CD4-positive, alpha-beta memory T cell (primary cell): ENCODE measurements around the gene CFL2. TPM values are rescaled to one million over a fixed set of nuclear protein-coding genes. Genes with fewer than 3 reads are reported as not detected.

Source experiments
- CTCF ChIA-PET: fragments of 350-600 bp; sonication (Branson Sonifier 250); formaldehyde crosslinking; loops from one replicate; lab custom pipeline; 2021; ENCODE audit warnings: inconsistent platforms; ENCODE audit not compliant: partially characterized antibody; lab: Charles Lee
- POLR2A ChIA-PET: fragments of 350-600 bp; sonication (Branson Sonifier 250); formaldehyde crosslinking; loops from one replicate; lab custom pipeline; 2021; ENCODE audit not compliant: partially characterized antibody; lab: Charles Lee
- DNase-seq, 5 donors: peaks; one replicate each; pipeline versions ENCODE4 v3.0.0 to v3.0.0-alpha.2; 2020 to 2022; ENCODE audit warnings: mixed read lengths in 1 of 5
- H3K27ac ChIP-seq: one replicate; pipeline ENCODE4 v1.7.0; 2013; ENCODE audit warnings: low read depth, low read length
- H3K27me3 ChIP-seq: 2 replicates; pipeline ENCODE4 v1.7.0; 2013; ENCODE audit warnings: mild to moderate bottlenecking, low read length, moderate library complexity; ENCODE audit not compliant: insufficient read depth
- H3K36me3 ChIP-seq: 2 replicates; pipeline ENCODE4 v1.7.0; 2013; ENCODE audit warnings: mild to moderate bottlenecking, low read length, moderate library complexity; ENCODE audit not compliant: insufficient read depth
- H3K4me1 ChIP-seq: 2 replicates; pipeline ENCODE4 v1.7.0; 2013; ENCODE audit warnings: mild to moderate bottlenecking, low read length, moderate library complexity; ENCODE audit not compliant: insufficient read depth
- H3K4me3 ChIP-seq, 2 donors: one replicate each; pipeline ENCODE4 v1.7.0; 2013; ENCODE audit warnings: low read length in 2 of 2, mild to moderate bottlenecking in 1 of 2
- H3K9me3 ChIP-seq, 2 donors: one replicate each; pipeline ENCODE4 v1.7.0; 2013; ENCODE audit warnings: low read length in 2 of 2, control low read depth in 1 of 2; ENCODE audit not compliant: control insufficient read depth in 1 of 2
- H3K27ac Mint-ChIP-seq, 7 donors: one replicate each; pipeline ENCODE4 v1.8.0; 2020 to 2021; ENCODE audit warnings: mixed read lengths in 7 of 7, mild to moderate bottlenecking in 6 of 7, inconsistent platforms in 3 of 7, moderate library complexity in 3 of 7
- H3K27me3 Mint-ChIP-seq, 2 donors: one replicate each; pipeline ENCODE4 v1.8.0; 2020 to 2021; ENCODE audit warnings: mixed read lengths in 2 of 2
- H3K36me3 Mint-ChIP-seq, 2 donors: one replicate each; pipeline ENCODE4 v1.8.0; 2020 to 2021; ENCODE audit warnings: mixed read lengths in 2 of 2, inconsistent platforms in 1 of 2, mild to moderate bottlenecking in 1 of 2
- H3K4me1 Mint-ChIP-seq, 4 donors: one replicate each; pipeline ENCODE4 v1.8.0; 2020 to 2021; ENCODE audit warnings: mixed read lengths in 4 of 4, mild to moderate bottlenecking in 1 of 4
- H3K4me3 Mint-ChIP-seq, 8 donors: one replicate each; pipeline ENCODE4 v1.8.0; 2020 to 2021; ENCODE audit warnings: mixed read lengths in 8 of 8, mild to moderate bottlenecking in 7 of 8, moderate library complexity in 6 of 8, inconsistent platforms in 3 of 8
- H3K9me3 Mint-ChIP-seq, 8 donors: one replicate each; pipeline ENCODE4 v1.8.0; 2020 to 2021; ENCODE audit warnings: mixed read lengths in 8 of 8, mild to moderate bottlenecking in 5 of 8, inconsistent platforms in 3 of 8, moderate library complexity in 1 of 8
- intact Hi-C: fragments of 100-400 bp; cut with micrococcal nuclease; formaldehyde crosslinking; loops from one replicate; pipeline ENCODE4 v1.15.1; 2023
- polyA plus RNA-seq, 2 donors: library from polyadenylated mRNA; unstranded; fragments of 300-500 nt; fragmentation: Illumina TruSeq; gene quantifications; one replicate each; pipeline ENCODE4 v1.2.3, GENCODE V29; 2021
- total RNA-seq, 2 experiments: library from RNA; stranded (reverse); gene quantifications; one replicate each; pipeline ENCODE4 v1.2.3, GENCODE V29; 2021

CFL2 gene
- total and polyA plus RNA-seq, 4 experiments from 2014 or later = 10.4 to 14.2 (median 12.4) TPM

DNA sequence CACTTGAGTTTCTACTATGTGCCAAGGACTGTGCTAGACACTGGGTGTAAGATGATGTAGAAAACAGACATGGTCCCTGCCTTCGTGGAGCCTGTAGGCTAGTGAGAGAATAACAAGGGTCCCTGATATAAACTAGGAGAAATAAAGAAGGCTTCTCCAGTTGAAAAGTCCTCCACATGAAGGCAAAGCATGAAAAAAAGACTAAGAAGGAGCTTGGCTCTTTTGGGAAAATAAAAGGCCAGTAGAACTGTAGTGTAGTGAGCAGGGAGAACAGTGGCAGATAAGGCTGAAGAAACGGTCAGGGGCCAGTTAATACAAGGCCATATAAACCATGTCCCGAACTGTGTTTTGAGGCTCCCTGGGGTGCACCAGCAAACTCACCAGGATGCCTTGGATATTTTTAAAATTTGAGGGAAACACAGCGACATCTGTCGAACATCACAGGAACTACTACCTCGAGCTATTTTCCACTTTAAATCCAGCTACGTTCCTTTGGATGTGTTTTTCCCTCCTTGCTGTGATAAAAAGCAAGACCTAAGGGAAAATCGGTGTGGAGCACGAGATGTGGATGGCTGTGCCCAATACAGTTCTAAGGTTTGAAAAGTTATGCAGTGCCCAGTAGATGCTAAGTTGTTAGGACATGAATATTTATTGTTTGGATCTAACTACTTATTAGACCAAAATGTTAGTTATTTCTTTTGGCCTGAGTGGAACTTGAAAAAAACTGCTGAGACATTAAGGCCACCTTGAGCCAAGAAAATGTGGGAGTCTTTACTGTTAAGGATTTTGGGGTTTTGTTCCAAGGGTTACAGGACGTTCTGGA is 8.5 kb upstream of the CFL2 start:
- Mint-ChIP-seq H3K4me3 (no peak overlapping the region), H3K27ac (no peak overlapping the region), H3K9me3 (no peaks in the 10 kb centered on the region), H3K36me3 (no peaks in the 10 kb centered on the region), H3K4me1 (peaks cover 0 to 7% (median 3%) of the 10 kb centered on the region in 4 donors), H3K27me3 (no peaks in the 10 kb centered on the region)
- ChIA-PET POLR2A (interaction anchor here (0.8 to 1.2 kb wide), 6 partner anchors 9 to 53 kb away, joined by 3 to 5 read pairs (median 4); partner anchors contain the start of gene CFL2), CTCF (interaction anchor here (0.7 to 7.1 kb wide), 35 partner anchors 7 to 693 kb away, joined by 3 to 139 read pairs (median 4); partner anchors contain the start of genes CFL2 and SNX6)
- Histone ChIP-seq H3K9me3 (no peaks in the 10 kb centered on the region), H3K27ac (no peak overlapping the region), H3K4me3 (no peak overlapping the region), H3K27me3 (no peaks in the 10 kb centered on the region), H3K36me3 (no peaks in the 10 kb centered on the region), H3K4me1 (no peaks in the 10 kb centered on the region)
- DNase-seq = peak in 4 of 5 donors; percentile 19 to 45 (median 36)
- intact Hi-C loops = loop anchor here (1.0 kb wide), 2 partner anchors 51 to 392 kb away; no protein-coding TSS in a partner anchor

- Histone ChIP-seq H3K36me3 (no peaks in the 10 kb centered on the region), H3K9me3 (no peaks in the 10 kb centered on the region), H3K4me1 (no peaks in the 10 kb centered on the region), H3K27me3 (no peaks in the 10 kb centered on the region), H3K4me3 (no peak overlapping the region), H3K27ac (no peak overlapping the region)
- intact Hi-C loops = no loop called here
- Mint-ChIP-seq H3K36me3 (no peaks in the 10 kb centered on the region), H3K9me3 (no peaks in the 10 kb centered on the region), H3K27ac (peak overlapping the region in 1 of 7 donors; percentile 70), H3K4me3 (no peak overlapping the region), H3K4me1 (peaks cover 0 to 7% (median 3%) of the 10 kb centered on the region in 4 donors), H3K27me3 (no peaks in the 10 kb centered on the region)
- no peak for DNase-seq
- ChIA-PET POLR2A (no interaction called here), CTCF (interaction anchor here (4.3 kb wide), 1 partner anchor 49 kb away, joined by 27 read pairs; no protein-coding TSS in a partner anchor)
Observed at GRCh38 chr14:34721129-34721528, 6.7 kb upstream of the CFL2 start.

- Histone ChIP-seq H3K4me1 (peaks cover 11% of the 10 kb centered on the region), H3K27me3 (no peaks in the 10 kb centered on the region), H3K36me3 (no peaks in the 10 kb centered on the region), H3K27ac (no peak overlapping the region), H3K4me3 (no peak overlapping the region), H3K9me3 (no peaks in the 10 kb centered on the region)
- intact Hi-C loops = no loop called here
- POLR2A ChIA-PET = interaction anchor here (1.3 kb wide), 1 partner anchor 698 kb away, joined by 3 read pairs; no protein-coding TSS in a partner anchor
- H3K27me3 Mint-ChIP-seq = no peaks in the 10 kb centered on the region
- no peak overlapping the region for H3K27ac Mint-ChIP-seq
- CTCF ChIA-PET = interaction anchor here (0.5 to 4.3 kb wide), 2 partner anchors 16 to 47 kb away, joined by 4 to 27 read pairs; no protein-coding TSS in a partner anchor
- DNase-seq = no peak
- peaks cover 5 to 16% (median 11%) of the 10 kb centered on the region in 4 donors for H3K4me1 Mint-ChIP-seq
- no peaks in the 10 kb centered on the region for H3K9me3 Mint-ChIP-seq
- no peak overlapping the region for H3K4me3 Mint-ChIP-seq
- peaks cover 0 to 3% of the 10 kb centered on the region in 2 donors for H3K36me3 Mint-ChIP-seq
Observed at GRCh38 chr14:34718750-34719304, 4.4 kb upstream of the CFL2 start.

DNA sequence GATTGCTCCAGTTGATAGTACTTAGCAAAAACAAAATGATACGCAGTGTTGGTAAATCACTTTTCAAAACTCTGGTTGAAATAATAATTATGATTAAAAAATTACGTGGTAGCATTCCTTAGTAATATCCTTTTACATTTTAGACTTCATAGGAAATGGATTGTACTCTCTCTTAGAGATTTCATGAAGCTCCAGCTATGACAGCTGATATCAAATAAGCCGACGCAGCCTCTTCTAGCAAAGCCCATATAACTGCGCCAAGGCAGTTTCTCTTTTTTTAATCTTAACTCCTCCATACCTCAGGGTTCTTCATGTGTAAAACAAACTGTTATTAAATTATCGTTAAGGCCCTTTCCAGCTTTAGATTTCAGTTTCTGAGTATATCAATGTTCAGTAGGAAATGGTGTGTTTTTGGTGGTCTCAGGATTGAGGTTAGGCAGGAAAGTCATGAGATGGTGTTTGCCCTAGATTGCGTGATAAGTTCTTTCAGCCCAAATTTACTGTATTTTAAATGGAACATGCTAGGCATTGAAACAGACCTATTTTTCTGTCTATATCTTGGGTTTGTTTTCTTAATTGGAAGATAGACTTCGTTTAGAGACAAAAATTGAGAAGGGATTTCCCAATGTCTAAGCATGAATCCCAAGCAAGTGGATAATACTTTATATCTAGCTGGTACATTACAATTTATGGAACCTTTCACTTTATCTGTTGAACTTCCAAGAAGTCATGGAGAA is 902 bp upstream of the CFL2 start:
- DNase-seq = peak in 1 of 5 donors; percentile 17
- POLR2A ChIA-PET = interaction anchor here (0.6 to 3.1 kb wide), 9 partner anchors 8 to 689 kb away, joined by 3 to 14 read pairs (median 4); partner anchors contain the start of genes BAZ1A, FAM177A1 and SNX6
- Histone ChIP-seq H3K9me3 (no peaks in the 10 kb centered on the region), H3K4me3 (peak overlapping the region in 1 of 2 donors; percentile 65), H3K27me3 (no peaks in the 10 kb centered on the region), H3K27ac (peak overlapping the region; percentile 83), H3K4me1 (peaks cover 28% of the 10 kb centered on the region), H3K36me3 (no peaks in the 10 kb centered on the region)
- Mint-ChIP-seq H3K4me3 (peak overlapping the region; percentile 75 to 91 (median 85)), H3K4me1 (peaks cover 15 to 27% (median 19%) of the 10 kb centered on the region in 4 donors), H3K9me3 (no peaks in the 10 kb centered on the region), H3K27me3 (no peaks in the 10 kb centered on the region), H3K27ac (peak overlapping the region; percentile 23 to 95 (median 91)), H3K36me3 (peaks cover 0 to 13% of the 10 kb centered on the region in 2 donors)
- intact Hi-C loops = loop anchor here (2.0 kb wide), 1 partner anchor 84 kb away; the partner anchor contains the start of gene SNX6
- CTCF ChIA-PET = interaction anchor here (1.0 to 2.2 kb wide), 4 partner anchors 8 to 383 kb away, joined by 3 to 12 read pairs (median 7); no protein-coding TSS in a partner anchor

- H3K4me1 Mint-ChIP-seq = peaks cover 15 to 27% (median 19%) of the 10 kb centered on the region in 4 donors
- Histone ChIP-seq H3K4me3 (peak overlapping the region in 1 of 2 donors; percentile 65), H3K36me3 (no peaks in the 10 kb centered on the region), H3K9me3 (no peaks in the 10 kb centered on the region), H3K4me1 (peaks cover 28% of the 10 kb centered on the region), H3K27me3 (no peaks in the 10 kb centered on the region), H3K27ac (peak overlapping the region; percentile 83)
- peak overlapping the region; percentile 88 to 95 (median 93) for H3K4me3 Mint-ChIP-seq
- intact Hi-C loops = loop anchor here (1.0 to 5.0 kb wide), 3 partner anchors 46 to 269 kb away; partner anchors contain the start of genes SNX6 and SRP54
- peak; percentile 15 to 42 (median 20) for DNase-seq
- H3K27me3 Mint-ChIP-seq = no peaks in the 10 kb centered on the region
- ChIA-PET POLR2A (interaction anchor here (0.6 to 3.1 kb wide), 8 partner anchors 9 to 408 kb away, joined by 3 to 14 read pairs (median 4); partner anchors contain the start of genes PPP2R3C and SNX6), CTCF (interaction anchor here (1.3 to 1.8 kb wide), 3 partner anchors 9 to 41 kb away, joined by 4 to 6 read pairs (median 5); no protein-coding TSS in a partner anchor)
- peak overlapping the region; percentile 92 to 96 (median 94) for H3K27ac Mint-ChIP-seq
- peaks cover 0 to 13% of the 10 kb centered on the region in 2 donors for H3K36me3 Mint-ChIP-seq
- no peaks in the 10 kb centered on the region for H3K9me3 Mint-ChIP-seq
Observed at GRCh38 chr14:34713681-34714319, 593 bp downstream of the CFL2 start.

DNA sequence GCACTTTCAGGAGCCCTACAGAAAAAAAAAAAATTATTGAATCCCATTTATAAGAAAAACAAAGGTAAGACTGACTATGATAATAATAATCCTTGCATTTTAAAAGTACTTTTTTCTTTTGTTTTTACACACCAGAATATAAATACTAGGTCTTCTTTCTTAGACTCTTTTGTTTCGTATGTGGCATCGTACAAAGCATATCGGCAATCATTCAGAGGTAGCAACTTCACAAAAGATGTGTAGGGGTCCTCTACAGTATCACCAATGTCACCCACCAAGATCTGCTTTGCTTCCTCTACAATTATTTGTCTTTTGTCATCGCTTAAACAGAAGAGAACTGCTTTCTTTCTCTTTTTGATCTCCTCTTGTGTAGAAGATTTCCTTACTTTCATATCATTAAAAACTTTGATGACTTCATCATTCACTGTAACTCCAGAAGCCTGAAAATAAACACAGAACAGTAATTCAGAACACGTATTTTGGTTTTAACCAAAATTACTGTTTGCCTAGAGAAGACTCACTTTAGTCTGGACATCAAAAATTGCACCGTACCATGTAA is 1.2 kb downstream of the CFL2 start:
- peak overlapping the region; percentile 92 to 96 (median 94) for H3K27ac Mint-ChIP-seq
- H3K4me1 ChIP-seq = peaks cover 28% of the 10 kb centered on the region
- no peaks in the 10 kb centered on the region for H3K27me3 ChIP-seq
- peak overlapping the region; percentile 88 to 95 (median 93) for H3K4me3 Mint-ChIP-seq
- no peaks in the 10 kb centered on the region for H3K9me3 Mint-ChIP-seq
- H3K27ac ChIP-seq = peak overlapping the region; percentile 83
- no peaks in the 10 kb centered on the region for H3K36me3 ChIP-seq
- peaks cover 0 to 13% of the 10 kb centered on the region in 2 donors for H3K36me3 Mint-ChIP-seq
- H3K4me3 ChIP-seq = peak overlapping the region in 1 of 2 donors; percentile 65
- ChIA-PET CTCF (interaction anchor here (1.2 to 1.8 kb wide), 4 partner anchors 10 to 40 kb away, joined by 4 to 6 read pairs (median 6); no protein-coding TSS in a partner anchor), POLR2A (interaction anchor here (0.9 to 3.1 kb wide), 8 partner anchors 10 to 692 kb away, joined by 3 to 14 read pairs (median 4); partner anchors contain the start of genes NFKBIA, PPP2R3C and SNX6)
- H3K4me1 Mint-ChIP-seq = peaks cover 15 to 27% (median 19%) of the 10 kb centered on the region in 4 donors
- H3K9me3 ChIP-seq = no peaks in the 10 kb centered on the region
- no peak for DNase-seq
- no peaks in the 10 kb centered on the region for H3K27me3 Mint-ChIP-seq
- intact Hi-C loops = loop anchor here (5.0 kb wide), 1 partner anchor 46 kb away; no protein-coding TSS in a partner anchor
